Effector CD8-positive, alpha-beta T cell (primary cell): ENCODE measurements around the gene NRXN3.

Experiments used
- DNase-seq: peaks from one replicate; lab custom pipeline; 2025; lab: John Stamatoyannopoulos, UW

Gene NRXN3

DNA sequence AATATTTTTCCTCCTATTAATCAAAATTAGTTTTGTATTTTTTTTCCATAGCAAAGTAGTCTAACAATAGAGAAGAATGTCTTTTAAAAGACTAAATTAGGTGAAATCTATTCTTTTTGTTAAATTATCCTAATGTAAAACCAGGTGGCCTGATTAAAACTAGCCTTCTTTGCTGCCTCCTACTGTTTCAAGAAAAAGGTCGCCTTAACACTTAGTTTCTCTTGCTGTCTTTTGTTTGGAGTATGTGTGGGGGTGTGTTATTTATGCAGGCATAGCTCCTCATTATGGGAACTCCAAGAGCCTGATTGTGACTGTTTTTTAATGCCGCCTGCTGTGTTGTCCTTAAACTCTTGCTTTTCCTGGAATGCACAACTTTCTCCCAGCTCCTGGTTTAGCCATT, 1185.9 kb downstream of the NRXN3 start:
- no peak for DNase-seq

DNA sequence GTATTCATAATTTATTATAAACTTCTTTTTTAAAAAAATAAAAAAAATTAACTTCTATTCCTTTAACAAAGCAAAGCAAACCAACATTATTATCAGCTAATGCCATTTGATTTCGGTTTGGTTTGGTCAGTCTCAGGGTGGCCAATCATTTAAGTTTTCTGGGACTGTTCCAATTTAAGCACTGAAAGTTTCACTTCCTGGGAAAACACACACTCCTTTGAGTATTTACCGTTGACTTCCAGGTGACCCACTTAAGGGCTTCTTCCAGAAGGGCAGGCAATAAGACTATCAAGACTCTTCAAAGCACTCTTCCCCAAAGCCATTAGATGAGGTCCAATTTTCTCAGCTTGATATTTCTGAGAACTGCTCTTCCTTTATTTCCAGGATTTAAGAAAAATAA, 1187.1 kb downstream of the NRXN3 start:
- no peak for DNase-seq

DNA sequence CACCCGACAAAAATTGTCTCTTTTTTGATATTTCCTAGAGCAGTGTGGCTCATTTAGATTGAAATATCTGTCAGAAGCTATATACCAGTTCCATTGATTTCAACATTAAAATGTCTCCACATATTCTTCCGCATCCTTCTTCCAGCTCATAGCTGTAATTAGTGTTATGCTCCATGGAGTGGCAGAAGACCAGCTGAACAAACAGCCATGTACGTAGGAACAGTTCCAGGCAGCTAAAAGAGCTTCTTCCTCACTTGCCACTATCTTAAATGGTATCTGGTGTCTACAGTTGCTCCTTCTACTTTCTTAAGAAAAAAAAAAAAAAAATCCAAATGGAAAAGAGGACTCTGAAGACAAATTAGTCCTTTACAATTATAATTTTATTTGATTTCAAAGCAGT, 1193.1 kb downstream of the NRXN3 start:
- no peak for DNase-seq

DNA sequence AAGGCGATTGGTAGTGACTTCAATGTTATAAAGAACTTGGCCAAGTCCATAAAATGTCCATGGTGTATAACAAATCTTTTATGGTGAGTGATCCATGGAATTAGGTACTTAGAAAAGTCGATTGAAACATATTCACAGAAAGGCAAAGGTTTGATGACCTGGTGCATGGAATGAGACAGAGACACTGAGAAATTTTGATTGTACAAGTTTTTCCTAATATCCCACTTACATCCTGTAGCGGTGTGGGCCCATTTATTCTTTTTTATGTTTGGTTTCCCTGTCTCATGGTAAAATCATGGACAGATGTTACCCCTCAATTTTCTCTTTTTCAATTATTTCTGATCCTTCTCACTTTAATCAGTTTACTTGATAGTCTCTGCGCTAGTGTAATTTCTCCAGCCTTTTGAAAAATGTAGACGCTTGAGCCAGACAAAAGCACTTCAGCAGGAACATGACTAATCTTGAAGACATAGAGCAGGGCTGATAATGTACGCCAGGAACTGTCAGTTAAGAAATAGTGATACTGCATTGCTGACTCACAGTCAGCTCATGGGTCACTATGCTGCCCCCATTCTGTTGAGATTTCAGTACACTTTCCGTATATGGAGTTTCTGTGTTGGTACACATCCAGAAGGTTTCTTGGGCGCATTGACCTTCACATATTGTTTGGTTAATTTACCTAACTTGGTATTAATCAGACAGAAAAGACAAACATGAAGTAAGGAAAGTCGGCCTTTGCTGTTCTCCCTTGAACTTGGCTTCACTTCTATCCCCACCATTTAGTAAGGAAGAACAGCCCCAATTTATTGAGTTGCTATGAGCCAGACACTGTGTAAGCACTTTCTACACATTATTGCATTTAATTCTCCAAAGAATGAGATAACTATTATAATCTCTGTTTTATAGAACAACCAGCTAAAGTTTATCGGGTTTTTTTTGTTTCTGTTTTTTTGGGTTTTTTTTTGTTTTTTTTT, 1199.5 kb downstream of the NRXN3 start:
- no peak for DNase-seq

DNA sequence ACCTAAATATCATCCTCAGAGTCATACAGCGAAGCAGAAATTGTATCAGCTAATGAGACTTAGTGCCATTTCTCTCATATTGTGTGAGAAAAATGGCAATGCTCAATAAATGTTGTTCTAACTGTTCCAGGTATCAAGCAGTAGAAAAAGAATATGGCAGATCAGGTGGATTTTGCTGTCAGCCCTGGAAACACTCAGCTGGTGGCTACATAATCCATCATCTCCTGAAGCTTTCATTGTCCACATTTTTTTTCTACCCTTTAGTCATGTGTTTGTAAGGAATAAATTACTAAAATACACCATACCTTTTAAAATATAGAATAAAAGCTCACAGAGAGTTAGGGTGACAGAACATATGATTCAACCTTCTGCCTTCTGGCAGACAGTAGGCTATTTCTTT, 1200.8 kb downstream of the NRXN3 start:
- DNase-seq, result no peak

DNA sequence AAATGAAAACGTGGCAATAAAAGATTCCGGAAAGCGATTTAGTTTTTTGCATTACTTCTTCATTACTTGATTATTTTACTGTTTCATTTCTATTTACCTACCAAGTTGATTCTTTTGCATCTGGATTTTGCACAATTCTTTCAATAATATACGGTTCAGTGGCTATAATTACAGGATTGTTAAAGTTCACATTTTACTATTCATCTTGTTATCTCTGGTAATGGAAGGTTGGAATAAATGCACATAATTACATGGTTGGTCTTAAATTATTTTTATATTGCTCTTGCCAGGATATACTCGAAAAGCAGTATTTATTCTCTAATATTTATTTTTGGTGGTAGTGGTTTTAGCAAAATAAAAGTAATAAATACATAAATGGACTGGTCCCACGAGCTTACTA, 1203.3 kb downstream of the NRXN3 start:
- DNase-seq, result no peak

DNA sequence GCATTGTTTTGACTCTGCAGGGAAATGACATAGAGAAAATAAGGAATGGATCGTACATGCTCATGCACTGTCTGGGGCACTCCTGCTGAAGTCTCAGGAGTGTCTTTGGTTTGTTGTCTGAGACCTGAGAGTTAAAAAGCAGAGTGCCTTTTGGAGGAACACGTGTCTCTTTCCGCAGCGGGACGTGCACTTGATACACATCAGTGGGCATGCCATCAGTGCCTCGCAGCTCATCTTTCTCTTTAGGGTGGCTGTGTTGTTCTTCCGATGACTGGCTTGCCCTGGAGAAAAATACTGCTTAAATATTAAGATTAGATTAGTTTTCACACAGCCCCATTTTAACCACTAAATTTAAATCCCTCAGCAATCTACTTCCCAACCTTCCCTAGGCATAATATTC, 1205.2 kb downstream of the NRXN3 start:
- no peak for DNase-seq

DNA sequence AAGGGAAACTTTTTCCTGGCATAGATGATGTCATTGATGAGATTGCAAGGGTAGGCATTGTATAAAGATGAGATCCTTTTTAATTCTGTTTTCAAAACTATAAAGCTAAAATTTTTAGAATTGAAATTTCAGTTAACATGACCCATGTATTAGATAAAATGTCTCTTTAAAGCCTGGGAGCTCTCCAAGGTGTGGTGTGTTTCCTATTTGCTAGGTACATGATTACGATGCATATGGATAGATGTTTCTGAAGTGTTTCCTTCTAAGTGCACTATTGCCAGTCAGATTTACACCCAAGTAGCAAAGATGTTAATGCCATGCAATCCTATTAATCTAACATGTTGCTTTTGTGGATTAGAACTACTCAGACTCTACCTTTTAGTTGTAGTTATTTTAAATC, 1206.4 kb downstream of the NRXN3 start:
- DNase-seq, result no peak

DNA sequence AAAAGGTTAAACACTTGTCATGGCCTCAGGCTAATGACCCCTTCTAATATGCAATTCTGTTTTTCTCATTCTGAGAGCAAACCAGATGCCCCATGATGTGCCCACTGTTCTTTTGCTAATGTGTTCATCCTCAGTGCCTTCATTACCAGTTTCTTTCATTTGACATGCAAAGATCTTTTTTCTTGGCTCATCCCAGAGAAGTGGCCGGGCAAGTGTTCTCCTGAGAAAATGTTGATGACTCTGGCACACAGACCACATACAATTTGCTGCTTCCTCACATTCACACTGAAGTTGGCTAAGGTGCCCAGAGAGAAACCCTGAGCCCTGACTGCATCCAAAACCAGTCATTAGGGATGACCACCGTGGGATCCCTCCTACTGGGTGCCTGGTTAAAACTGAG, 1207.8 kb downstream of the NRXN3 start:
- no peak for DNase-seq

DNA sequence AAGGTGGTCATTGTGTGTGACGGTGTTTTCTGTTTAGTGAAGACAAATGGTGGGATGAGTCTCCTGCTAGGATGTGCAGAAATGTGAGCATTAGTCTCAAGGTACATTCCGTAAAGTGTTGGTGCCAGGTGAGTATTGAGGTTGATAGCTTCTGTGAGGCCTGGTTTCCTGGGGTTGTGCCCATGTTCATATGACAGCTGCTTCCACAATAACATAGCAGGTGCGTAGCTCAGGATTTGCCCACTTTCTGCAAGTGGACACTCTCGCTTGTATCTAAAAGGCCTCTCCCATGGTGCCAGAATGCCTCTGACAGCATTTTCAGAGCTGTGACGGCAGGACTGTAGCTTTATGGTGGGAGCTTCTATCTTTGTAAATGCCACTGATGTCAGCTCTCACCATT, 1209.1 kb downstream of the NRXN3 start:
- no peak for DNase-seq

DNA sequence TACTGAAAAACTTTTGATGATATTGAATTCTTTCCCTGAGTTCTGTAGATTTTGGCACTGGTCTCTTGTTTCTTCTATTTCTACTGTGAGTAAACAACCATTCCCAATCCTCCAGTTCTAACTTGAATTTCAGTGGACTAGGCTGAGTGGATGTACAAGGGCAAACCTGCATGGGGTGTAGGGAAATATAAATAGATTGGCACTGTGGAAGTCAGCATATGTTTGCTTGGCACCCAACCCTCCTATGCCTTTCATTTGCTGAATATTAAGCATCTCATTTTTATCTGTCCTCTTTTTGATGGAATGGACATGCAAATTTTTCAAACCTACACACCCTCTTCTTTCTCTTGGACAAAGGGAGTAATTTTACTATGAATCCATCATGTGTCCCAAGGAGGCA, 1212.9 kb downstream of the NRXN3 start:
- DNase-seq, result no peak

DNA sequence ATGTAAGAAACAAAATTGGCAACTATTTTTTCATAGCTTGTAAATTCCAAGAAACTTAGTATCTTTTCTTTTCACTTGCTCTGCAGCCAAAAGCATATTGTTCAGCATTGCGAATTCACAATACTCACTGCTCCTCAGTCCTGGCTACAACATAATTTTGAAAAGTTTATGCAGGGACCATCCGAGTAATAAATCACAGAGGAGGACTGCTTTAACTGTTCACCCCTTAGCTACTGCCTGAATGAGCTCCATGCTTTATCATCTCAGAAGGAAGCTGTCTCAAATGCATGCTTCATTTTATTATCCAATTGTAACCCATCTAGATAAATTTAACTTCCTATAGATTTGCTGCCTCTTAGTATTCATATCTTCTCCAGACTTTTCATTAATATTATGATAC, 1213.3 kb downstream of the NRXN3 start:
- DNase-seq, result no peak

DNA sequence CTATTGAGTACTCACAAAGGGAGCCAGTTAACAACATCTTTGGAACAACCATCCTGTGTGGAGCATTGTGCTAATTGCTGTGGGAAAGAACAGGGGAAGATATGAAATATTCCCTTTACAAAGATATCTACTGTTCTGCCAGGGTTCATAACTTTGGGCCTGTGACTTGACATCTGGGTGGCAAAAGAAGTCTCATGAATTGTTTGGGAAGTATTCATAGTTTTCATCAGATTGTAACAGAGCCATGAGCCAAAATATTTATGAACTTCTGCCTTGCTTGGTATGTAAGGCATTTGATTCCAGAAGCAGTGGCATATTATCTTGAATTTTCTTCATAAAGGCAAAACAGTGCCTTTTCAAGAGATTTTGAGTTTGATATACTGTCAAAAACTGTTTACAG, 1224.9 kb downstream of the NRXN3 start:
- DNase-seq, result no peak

DNA sequence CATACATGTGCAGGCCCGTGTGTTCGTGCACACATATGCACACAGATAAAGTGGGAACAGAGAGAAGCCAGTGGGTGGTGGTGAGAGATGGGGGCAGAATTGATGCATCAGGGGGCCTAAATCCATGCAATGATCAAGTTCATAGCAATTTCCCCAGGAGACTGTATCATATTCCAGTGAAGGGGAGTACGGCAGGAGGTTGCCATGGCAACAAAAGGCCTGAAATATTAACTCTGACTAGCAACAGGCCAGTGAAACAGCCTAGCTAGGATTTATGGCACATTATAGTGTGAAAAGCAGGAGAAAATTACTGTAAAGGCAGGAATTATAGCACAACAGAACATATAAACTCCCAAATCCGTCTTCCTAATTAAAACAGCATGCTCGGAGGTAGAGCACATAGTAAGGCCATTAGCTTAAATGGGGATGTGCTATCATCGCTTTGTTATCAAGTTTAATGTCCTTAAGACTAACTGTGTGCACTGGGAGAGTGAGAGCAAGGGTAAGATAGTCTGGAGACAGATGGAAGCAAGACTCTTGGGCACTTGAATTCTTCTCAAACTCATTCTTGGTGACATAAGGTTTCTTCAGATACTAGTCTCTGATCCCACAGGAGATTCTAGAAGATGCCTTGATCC, 1234.8 kb downstream of the NRXN3 start:
- DNase-seq, result no peak

DNA sequence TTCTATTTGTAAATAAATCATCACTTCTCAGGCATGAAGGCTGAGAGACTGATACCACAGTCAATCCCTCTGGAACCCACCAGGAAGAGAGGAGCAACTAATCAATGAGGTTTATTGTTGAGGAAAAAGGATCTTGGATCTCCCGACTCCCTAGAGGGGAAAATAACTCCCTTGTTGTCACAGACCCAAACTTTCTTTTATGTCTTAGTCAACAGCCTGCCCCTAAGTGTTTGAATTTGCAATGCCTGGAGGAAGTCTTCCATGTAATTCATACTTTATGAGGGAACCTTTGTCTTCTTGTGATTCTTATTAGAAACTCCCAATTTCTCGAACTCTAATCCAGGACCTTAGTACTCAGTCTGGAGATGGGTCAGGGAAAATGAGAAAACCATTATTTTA, 1235.3 kb downstream of the NRXN3 start:
- no peak for DNase-seq

DNA sequence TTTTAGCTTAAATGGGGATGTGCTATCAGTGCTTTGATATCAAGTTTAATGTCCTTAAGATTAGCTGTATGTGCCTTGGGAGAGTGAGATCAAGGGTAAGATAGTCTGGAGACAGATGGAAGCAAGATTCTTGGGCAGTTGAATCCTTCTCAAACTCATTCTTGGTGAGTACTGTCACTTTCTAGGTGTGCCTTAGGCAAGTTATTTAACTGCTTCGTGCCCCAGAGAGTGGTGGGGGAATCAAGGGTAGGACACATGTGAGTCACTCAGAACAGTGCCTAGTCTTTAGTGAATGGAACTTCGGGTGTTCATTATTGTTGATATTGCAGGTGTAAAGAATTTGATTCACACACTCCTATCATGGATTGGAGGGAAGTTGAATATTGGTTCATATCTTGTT, 1237.4 kb downstream of the NRXN3 start:
- DNase-seq, result no peak

DNA sequence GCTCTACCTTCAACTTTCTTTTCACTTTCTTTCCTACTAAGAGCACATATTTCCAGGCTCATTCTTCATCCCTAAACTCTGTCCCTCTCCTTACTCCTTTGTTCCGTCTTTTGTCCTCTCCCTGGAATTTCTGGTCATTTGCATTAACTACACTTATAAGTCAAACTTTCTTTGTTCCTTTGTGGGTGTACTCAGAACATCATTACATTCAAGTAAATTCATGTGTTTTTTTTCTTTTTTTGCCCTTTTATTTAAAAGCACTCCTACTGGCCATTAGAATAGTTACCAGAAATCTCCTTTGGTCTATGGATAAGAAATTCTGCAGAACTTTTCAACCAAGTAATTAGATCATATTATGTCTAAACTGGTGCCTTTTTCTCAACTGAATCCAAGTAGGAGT, 1238.5 kb downstream of the NRXN3 start:
- no peak for DNase-seq

DNA sequence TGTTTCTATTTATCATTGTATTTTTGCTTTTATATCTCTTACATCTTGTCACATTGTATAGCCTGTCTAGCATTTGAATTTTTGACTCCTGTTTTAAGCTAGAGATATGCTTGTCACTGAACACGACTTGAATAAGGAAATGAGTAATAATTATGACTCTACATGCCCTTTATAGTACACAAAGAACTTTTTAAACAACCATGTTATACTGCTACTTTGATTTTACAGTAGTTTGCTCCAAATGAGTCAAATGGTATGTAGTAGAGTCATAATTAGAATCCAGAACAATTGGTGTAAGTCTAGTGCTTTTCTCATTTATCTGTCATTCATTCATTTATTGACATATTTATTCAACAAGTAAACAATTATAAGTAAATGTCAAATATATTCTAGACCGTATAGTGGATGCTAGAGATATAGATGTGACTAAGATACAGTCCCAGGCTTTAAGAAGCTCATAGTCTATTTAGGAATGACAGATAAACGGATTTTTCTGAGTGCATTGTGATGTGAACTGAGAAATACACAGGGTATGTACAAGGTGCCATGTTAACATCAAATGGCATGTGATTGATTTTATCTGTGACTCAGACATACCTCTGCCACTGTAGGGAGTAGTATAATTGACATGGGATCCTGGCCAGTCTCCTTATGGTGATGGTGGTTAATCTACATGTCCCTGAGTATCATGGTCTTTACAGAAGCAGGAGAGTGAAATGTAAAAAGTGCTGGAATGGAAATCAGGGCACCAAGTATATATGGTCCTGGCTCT, 1241.4 kb downstream of the NRXN3 start:
- no peak for DNase-seq

DNA sequence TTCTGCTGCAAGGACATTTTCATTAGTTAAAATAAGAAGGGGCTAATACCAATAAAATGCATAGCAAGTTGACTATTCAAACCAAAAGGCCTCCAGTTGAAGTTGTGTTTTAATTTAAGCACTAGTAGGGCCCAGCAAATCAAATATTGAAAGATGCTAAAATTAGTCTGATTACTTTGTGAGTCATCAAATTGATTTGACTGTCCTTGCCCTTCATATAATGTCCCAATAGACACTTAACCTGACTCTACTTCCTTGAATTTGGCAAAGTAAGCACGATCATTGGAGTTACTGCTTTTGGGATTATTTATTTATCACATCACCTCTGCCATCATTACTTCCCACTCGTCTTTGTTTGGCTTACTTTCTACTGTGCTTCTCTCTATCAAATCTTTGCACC, 1242.6 kb downstream of the NRXN3 start:
- DNase-seq, result no peak

DNA sequence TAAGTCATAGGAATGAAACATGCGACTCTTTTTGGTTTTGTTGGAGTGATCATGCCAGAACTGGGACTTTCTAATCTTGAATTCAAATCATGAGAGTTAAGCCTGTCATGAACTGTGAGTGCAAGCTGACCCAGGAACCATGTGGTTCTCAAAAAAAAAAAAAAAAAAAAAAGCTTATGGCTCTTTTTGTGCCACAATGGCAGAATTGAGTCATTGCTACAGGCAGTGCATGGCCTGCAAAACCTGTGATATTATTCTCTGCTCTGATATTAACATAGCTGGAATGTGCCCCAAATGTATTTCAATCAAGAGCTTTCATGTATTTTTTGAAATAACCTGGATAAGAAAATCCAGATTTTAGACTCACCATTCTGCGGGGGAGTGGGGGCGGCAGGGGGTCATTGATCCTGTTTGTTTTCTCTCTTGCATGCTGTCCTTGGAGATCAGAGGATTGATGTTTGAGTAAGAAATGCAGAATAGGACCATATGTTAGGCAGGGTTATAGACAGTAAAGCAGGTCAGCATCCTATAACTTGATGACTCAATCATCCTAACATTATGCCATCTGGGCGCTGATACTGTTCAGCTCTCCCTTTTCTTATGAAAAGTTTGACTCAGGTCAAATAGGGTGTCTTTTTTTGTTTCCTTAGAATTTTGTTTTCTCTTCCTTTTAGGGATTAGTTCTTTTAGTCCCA, 1243.7 kb downstream of the NRXN3 start:
- no peak for DNase-seq

DNA sequence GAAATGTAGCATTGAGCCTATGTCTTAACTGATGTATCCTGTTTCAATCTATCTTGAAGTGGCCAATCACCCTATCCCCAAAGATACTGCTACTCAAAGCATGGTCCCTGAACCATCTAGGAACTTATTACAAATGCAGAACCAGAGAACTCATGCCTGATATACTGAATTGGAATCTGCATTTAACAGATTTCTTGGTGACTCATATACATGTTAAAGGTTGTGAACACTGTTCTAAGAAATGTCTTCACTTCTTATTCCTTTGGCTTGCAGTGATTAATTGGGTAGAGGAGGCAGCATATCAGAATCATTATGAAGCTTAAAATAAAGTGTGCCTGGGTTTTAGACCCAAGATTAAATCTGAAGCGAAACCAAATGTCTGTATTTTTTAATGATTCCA, 1245.6 kb downstream of the NRXN3 start:
- no peak for DNase-seq

DNA sequence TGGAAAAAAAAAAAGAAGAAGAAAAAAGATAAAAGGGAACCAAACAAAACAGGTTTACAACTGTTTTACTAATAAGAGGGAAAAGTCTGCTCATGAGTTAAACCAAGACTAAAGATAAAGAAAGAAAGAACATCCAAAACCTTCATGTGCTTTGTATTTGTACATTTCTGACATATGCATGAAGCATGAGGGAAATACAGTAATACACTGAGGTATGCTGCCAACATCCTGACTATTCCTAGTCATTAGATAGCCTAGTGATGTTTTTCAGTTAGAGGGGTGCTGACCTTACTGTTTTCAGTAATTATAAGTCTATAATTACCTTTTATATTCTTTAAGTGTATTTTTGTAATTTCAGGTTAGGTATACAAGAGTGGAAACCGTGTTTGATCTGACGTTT, 1247.8 kb downstream of the NRXN3 start:
- no peak for DNase-seq
